Measurements from ENCODE around the gene PCBP3. TPM values are rescaled to one million over a fixed set of nuclear protein-coding genes. Genes with fewer than 3 reads are reported as not detected.

PCBP3 gene
- total and polyA plus RNA-seq, 2 of the 13 experiments (the other 11 are each of a cell fraction or from before 2014, with no cell fraction given): not detected

- intact Hi-C loops (cut with micrococcal nuclease; ENCODE audit: unreplicated experiment): loop anchor here (5.0 to 10.0 kb wide), 2 partner anchors 175 to 222 kb away; no protein-coding TSS in a partner anchor
- peak overlapping the region; percentile 76; the same call in 1 of the 2 replicates for H3K4me2 ChIP-seq (ENCODE audit: low read depth, low read length)
- POLR2A ChIA-PET: no interaction called here
- H3K79me2 ChIP-seq (ENCODE audit: insufficient read depth, low read length): no peaks in the 10 kb centered on the region
- H3K27ac ChIP-seq (ENCODE audit: extremely low read length, insufficient read depth, low read length): no peak overlapping the region
- FAIRE-seq (no peak), ATAC-seq (no peak), DNase-seq (ENCODE audit: low spot score) (no peak)
- no CpG with 5 or more reads among the region's 19 CpGs for WGBS (ENCODE audit: low lambda C conversion rate)
- in situ Hi-C loops (cut with HindIII; ENCODE audit: extremely low pct_ligation_motif_present, low pct_unique_long_range_greater_than_20kb): loop anchor here (5.0 to 10.0 kb wide), 3 partner anchors 150 to 312 kb away; partner anchors contain the start of genes LSS, MCM3AP and YBEY
- peaks cover 19 to 46% of the 10 kb centered on the region in 2 experiments for H3K27me3 ChIP-seq (ENCODE audit: control insufficient read depth in 1 of 2, insufficient read depth in 2 of 2, low read length in 2 of 2)
- no peak overlapping the region for H3K9ac ChIP-seq (ENCODE audit: insufficient read depth, low read depth, low read length)
- no peak for TF ChIP-seq FOXJ3 (CRISPR knock-in tag; IDR thresholded peaks at IDR 0.05; ENCODE audit: borderline replicate concordance)
- TF ChIP-seq GPN1 (CRISPR knock-in tag; IDR thresholded peaks at IDR 0.05; ENCODE audit: borderline replicate concordance): no peak
- TF ChIP-seq HMGXB4 (CRISPR knock-in tag; IDR thresholded peaks at IDR 0.05; ENCODE audit: borderline replicate concordance in 1 of 2, low read depth in 1 of 2): no peak
- no peak for TF ChIP-seq ZKSCAN5 (CRISPR knock-in tag; IDR thresholded peaks at IDR 0.05)
- TF ChIP-seq ZBTB42 (CRISPR knock-in tag; IDR thresholded peaks at IDR 0.05): no peak
- TF ChIP-seq SAP130 (CRISPR knock-in tag; IDR thresholded peaks at IDR 0.05; ENCODE audit: low read depth): no peak
- TF ChIP-seq THAP7 (CRISPR knock-in tag; IDR thresholded peaks at IDR 0.05): no peak
- no peak for TF ChIP-seq AHDC1 (CRISPR knock-in tag; IDR thresholded peaks at IDR 0.05; ENCODE audit: borderline replicate concordance)
- TF ChIP-seq ZNF335 (CRISPR knock-in tag; IDR thresholded peaks at IDR 0.05): no peak
- no peak for TF ChIP-seq NFYB (CRISPR knock-in tag; IDR thresholded peaks at IDR 0.05)
- no peak for TF ChIP-seq CSRNP1 (CRISPR knock-in tag; IDR thresholded peaks at IDR 0.05)
- TF ChIP-seq ZNF232 (CRISPR knock-in tag; IDR thresholded peaks at IDR 0.05; ENCODE audit: borderline replicate concordance): no peak
- TF ChIP-seq PRMT3 (CRISPR knock-in tag; IDR thresholded peaks at IDR 0.05; ENCODE audit: borderline replicate concordance, low read depth): no peak
- no peak for TF ChIP-seq ZSCAN9 (CRISPR knock-in tag; IDR thresholded peaks at IDR 0.05; ENCODE audit: borderline replicate concordance)
- H3K4me1 ChIP-seq (ENCODE audit: insufficient read depth, low read length): peaks cover 31% of the 10 kb centered on the region
- H3K36me3 ChIP-seq (replicated peaks in 1 of 2; ENCODE audit: control insufficient read depth in 1 of 2, insufficient read depth in 2 of 2, low read length in 2 of 2): no peaks in the 10 kb centered on the region
- H3K4me3 ChIP-seq (replicated peaks in 1 of 3; ENCODE audit: insufficient read depth in 1 of 3, low read depth in 2 of 3, low read length in 3 of 3): no peak overlapping the region
- BruUV-seq (replicated peaks): no TSS peak
- CTCF ChIA-PET (ENCODE audit: low intra/inter-chr PET ratio, low total read pairs): no interaction called here
- H3K9me3 ChIP-seq (ENCODE audit: low read length): no peaks in the 10 kb centered on the region
- no peaks in the 10 kb centered on the region for H4K20me1 ChIP-seq (ENCODE audit: insufficient read depth, low read length)
- no peak overlapping the region for H2AFZ ChIP-seq (ENCODE audit: low read length)
Observed at GRCh38 chr21:45972353-45972715, 328.8 kb downstream of the PCBP3 start.

Measured in HepG2 (cell line).